NT2/D1 (cell line): Measurements from ENCODE around the gene DOCK1.

Experiments
- SUZ12 ChIP-seq: IDR thresholded peaks from 2 replicates; pipeline ENCODE4 v1.6.1; 2011; ENCODE audit not compliant: insufficient read length, insufficient read depth; ENCODE audit errors: extremely low read depth
- ZNF274 ChIP-seq: IDR thresholded peaks from 2 replicates; pipeline ENCODE4 v1.6.1; 2011; ENCODE audit warnings: mild to moderate bottlenecking, low read depth, low read length

- TF ChIP-seq ZNF274: no peak
- TF ChIP-seq SUZ12: no peak
Observed at GRCh38 chr10:127228195-127228787, 323.1 kb downstream of the DOCK1 start.
